D721Med (cell line): ENCODE measurements around the gene CHST11.

Experiments used
- DNase-seq: peaks from one replicate; pipeline ENCODE4 v3.0.0; 2011; ENCODE audit warnings: low spot score; ENCODE audit not compliant: insufficient read length
- FAIRE-seq: peaks from 2 replicates; lab custom pipeline; 2011; peaks lifted over from hg19 to GRCh38; lab: Jason Lieb, UNC
- TF ChIP-seq, protein P1 (sequence below): IDR thresholded peaks from 2 replicates; pipeline ENCODE4 v1.5.1; 2012; ENCODE audit warnings: mild to moderate bottlenecking, control low read depth; ENCODE audit not compliant: insufficient read depth; ENCODE audit errors: missing control alignments

Gene CHST11

DNA sequence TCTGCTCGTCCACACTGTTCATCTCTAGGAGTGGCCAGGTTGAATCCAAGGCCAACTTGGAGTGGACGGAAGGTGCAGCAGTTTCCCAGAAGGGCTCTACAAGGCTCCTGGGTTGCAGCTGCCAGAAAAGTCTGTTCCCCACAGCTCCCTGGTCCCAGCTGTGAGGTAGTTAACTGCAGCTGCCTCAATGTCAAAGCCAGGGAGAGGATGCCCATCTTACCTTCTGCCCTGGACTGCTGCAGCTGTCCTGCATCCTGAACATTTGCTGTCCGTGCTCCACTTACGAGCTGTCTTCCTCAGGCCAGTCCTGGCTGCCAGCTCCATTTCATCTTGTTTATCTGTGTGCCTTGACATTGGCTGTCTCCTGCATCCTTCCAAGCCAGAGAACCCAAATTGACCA lies 274.0 kb downstream of the CHST11 start:
- FAIRE-seq (no peak), DNase-seq (no peak)
- TF ChIP-seq, protein P1, sequence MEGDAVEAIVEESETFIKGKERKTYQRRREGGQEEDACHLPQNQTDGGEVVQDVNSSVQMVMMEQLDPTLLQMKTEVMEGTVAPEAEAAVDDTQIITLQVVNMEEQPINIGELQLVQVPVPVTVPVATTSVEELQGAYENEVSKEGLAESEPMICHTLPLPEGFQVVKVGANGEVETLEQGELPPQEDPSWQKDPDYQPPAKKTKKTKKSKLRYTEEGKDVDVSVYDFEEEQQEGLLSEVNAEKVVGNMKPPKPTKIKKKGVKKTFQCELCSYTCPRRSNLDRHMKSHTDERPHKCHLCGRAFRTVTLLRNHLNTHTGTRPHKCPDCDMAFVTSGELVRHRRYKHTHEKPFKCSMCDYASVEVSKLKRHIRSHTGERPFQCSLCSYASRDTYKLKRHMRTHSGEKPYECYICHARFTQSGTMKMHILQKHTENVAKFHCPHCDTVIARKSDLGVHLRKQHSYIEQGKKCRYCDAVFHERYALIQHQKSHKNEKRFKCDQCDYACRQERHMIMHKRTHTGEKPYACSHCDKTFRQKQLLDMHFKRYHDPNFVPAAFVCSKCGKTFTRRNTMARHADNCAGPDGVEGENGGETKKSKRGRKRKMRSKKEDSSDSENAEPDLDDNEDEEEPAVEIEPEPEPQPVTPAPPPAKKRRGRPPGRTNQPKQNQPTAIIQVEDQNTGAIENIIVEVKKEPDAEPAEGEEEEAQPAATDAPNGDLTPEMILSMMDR: no peak

DNA sequence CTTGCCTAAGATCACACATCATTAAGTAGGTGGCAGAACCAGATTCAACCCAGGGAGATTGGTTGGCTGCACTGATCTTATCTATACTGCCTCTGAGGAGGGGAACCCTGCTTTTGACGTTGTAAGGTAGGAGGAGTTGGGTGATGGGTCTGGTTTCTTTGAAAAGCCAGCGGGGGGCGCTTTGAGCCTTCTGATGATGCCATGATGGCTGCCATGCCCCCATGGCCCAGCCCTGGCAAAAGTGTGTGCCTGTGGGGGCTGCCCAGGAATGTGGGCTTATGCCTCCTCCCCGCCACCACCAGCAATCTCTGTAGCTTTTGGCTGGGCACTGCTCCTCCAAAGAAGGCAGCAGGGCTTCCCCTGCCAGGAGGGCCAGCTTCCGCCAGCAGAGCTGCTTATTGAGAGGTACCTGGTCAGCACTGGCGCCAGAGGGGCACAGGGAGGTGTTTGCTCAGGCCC lies 277.0 kb downstream of the CHST11 start:
- DNase-seq: no peak
- FAIRE-seq: no peak
- TF ChIP-seq, protein P1: peak; percentile 39

DNA sequence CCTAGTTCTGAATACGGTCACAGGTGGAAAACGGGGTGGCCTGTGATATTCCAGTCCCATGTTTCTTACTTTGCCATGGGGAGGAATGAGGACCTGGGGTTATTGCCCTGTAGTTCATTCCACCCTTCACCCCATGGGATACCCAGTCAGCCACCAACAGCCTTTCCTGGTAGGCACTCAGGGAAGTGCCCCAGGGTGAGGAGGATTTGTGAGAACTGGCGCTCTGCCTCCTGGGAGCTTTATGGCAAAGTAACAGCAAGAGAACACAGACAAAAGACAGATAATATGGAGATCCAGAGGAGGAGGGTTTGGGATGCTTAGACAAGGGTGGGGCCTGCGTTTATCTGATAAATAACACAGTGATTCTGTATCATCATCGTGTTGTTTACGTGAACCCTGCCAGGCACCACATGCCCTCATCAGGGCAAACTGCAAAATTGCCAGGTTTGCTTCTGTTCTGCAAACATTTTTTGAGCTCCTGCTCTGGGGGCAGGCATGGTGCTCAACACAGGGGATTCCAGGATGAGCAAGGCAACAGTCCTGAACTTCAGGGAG lies 277.9 kb downstream of the CHST11 start:
- no peak for DNase-seq
- TF ChIP-seq, protein P1: no peak
- FAIRE-seq: no peak

DNA sequence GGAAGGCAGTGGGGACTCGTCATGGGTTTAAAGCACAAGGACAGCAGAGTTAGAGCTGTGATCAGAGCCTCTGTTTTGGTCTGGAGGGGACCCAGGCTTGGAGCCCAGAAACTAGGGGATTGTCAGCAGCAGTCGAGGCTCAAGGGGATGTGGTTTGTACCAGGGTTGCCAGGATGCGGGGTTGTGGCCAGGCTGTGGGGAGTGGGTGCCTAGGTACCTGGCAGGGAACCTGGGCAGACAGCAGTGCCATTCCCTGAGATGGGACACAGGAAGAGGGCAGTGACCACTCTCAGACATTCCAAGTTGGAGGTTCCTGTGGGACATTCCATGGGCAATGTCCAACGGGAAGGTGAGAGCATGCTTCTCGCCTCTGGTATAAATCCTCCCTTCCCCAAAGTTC lies 279.1 kb downstream of the CHST11 start:
- no peak for FAIRE-seq
- TF ChIP-seq, protein P1: no peak
- DNase-seq: no peak

DNA sequence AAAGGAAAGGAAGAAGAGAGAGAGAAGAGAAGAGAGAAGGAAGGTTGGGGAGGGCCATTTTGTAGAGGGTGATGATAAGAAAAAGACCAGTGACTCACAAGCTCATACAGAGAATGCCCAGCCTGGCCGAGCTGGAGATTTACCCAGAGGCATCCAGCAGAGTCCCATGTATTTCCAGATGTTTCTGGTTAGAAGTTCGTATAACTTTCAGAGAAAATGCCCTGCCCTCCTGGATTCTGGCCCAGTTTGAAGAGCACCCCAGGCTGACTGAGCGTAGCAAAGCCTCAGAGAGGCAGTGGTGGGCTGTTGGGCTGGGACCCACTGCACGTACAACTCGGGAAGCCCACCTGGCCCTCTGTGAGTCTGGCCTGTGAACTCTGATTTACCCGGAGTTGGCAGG lies 279.6 kb downstream of the CHST11 start:
- no peak for FAIRE-seq
- DNase-seq: no peak
- TF ChIP-seq, protein P1: no peak

DNA sequence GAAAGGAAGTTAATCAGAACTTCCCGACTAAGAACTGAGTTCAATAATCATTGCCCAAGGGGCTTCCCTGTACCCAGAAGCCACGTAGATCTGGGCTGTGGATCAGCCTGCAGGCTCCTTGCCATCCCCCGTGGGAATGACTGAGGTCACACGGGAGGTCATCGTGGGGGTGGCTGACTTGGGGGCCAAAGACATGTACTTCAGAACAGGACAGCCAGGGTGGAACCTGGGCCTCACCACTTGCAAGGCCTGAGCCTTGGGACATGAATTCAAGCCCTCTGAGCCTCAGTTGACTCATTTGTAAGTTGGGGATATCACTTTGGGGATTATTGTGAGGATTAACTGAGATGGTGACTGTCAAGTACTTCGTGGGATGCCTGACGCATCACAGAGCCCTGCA lies 280.4 kb downstream of the CHST11 start:
- DNase-seq (no peak), FAIRE-seq (no peak)
- TF ChIP-seq, protein P1: no peak

DNA sequence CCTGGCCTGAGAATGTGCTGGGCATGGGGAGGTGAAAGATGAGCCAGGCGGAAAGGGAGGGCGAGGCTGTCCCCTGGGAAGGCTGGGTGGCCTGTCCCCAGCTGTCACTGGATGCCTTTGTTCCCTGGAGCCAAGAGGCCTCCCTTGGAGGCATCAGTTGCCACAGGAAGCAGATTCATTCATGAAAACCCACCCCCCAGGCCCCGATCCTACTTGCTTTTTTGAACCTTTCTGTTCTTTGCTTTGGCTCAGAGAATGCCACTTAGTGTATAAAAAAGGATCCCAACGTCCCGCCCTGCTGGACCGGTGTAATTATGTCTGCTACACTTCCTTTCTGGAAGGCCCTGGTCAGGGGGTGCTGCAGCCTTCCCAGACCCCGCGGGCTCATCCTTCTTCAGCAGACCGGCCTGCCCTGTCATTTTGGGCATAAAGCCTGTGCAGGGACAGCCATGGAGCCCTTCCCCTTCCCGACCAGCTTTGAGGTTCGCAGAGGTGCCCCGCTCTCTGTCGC lies 281.1 kb downstream of the CHST11 start:
- DNase-seq (no peak), FAIRE-seq (no peak)
- TF ChIP-seq, protein P1: no peak
